GM23248 (cell line): ENCODE results near the gene CXCR2.

Source experiments
- EZH2 ChIP-seq: fragments of 200-600 bp; sonication (generic); IDR thresholded peaks from 2 replicates; pipeline ENCODE4 v1.6.1; 2018; ENCODE audit warnings: antibody characterized with exemption, mild to moderate bottlenecking; ENCODE audit not compliant: insufficient read depth, poor library complexity, severe bottlenecking
- EZH2phosphoT487 ChIP-seq: fragments of 200-600 bp; sonication (generic); IDR thresholded peaks from 2 replicates; pipeline ENCODE4 v1.6.1; 2018; ENCODE audit warnings: antibody characterized with exemption, moderate library complexity, mild to moderate bottlenecking, low read depth; ENCODE audit not compliant: insufficient read depth

DNA sequence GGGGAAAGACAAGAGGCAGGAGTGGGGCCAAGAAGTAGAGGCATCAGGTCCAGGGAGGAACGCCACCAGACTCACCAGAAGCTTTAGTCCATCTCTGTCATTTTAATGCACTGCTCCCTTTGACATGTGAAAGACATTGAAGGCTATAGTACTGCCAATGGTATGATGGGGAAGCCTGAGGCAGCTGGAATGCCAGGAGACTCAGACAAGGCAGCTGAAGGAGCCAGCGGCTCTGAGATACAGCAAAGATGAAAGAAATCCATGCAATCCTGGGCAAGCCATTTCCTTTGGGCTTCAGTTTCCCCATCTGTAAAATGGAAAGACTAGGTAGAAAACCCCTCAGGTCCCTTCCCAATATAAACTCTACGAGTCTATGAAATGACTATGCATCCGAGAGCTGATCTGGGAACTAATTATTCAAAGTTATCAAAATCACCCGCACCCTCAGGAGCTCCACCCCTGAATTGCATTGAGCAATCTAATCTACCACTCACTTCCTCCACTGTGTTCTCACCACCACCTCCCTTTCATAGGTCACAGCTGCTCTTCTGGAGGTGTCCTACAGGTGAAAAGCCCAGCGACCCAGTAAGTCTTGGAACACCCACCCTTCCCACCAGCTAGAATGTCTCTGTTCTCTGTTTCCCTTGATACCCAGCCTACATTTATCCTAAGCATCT is 3.1 kb downstream of the CXCR2 start:
- TF ChIP-seq EZH2 (no peak), EZH2phosphoT487 (no peak)
